Left lobe of liver (tissue), 2 donors: ENCODE data around the gene XRCC3. TPM values are rescaled to one million over a fixed set of nuclear protein-coding genes. Genes with fewer than 3 reads are reported as not detected.
A peak's percentile ranks its signal among the peaks of the same experiment; 100 is the strongest.

ENCODE experiments used
- ATAC-seq: fragments of 200-7000 bp; cut with Tn5 transposase; one replicate; pipeline ENCODE4 v1.9.1; 2020; ENCODE audit warnings: mild to moderate bottlenecking, moderate library complexity
- DNase-seq: peaks from one replicate; pipeline ENCODE4 v3.0.0-alpha.2; 2020; ENCODE audit warnings: low spot score
- total RNA-seq: library from RNA; stranded (reverse); gene quantifications from one replicate; pipeline ENCODE4 v1.2.1, GENCODE V29; 2021
- donor health status: DM: no; HTN: no; CAD: no; lungs with moderate emphysema.
- donor health status: DM: no; HTN: yes; CAD: no.

The XRCC3 gene
- 1.2 TPM for total RNA-seq

- DNase-seq: peak; percentile 100
- peak; percentile 91 for ATAC-seq
Measured at GRCh38 chr14:103715052-103716000, at the start of gene XRCC3, which contains the start of gene ZFYVE21. TSS of gene XRCC3 (minus strand) at chr14:103715451. CDS start at chr14:103711087, 4,364 bp downstream. TSS of gene ZFYVE21 (plus strand) at chr14:103715810. CDS start at chr14:103715842, 32 bp downstream.

- DNase-seq: no peak
- no peak for ATAC-seq
Measured at GRCh38 chr14:103763730-103764488, 48.7 kb upstream of the XRCC3 start.

- no peak for ATAC-seq
- no peak for DNase-seq
Measured at GRCh38 chr14:103762541-103762940, 47.3 kb upstream of the XRCC3 start.

GRCh38 chr14:103762036-103762435 lies 46.8 kb upstream of the XRCC3 start:
- ATAC-seq (no peak), DNase-seq (no peak)

GRCh38 chr14:103758059-103758776 lies 43.0 kb upstream of the XRCC3 start:
- no peak for ATAC-seq
- DNase-seq: no peak

GRCh38 chr14:103755060-103755459 lies 39.8 kb upstream of the XRCC3 start:
- ATAC-seq (no peak), DNase-seq (no peak)

- DNase-seq (no peak), ATAC-seq (no peak)
Measured at GRCh38 chr14:103753774-103754173, 38.5 kb upstream of the XRCC3 start.

- DNase-seq (no peak), ATAC-seq (no peak)
Measured at GRCh38 chr14:103749860-103750259, 34.6 kb upstream of the XRCC3 start.

GRCh38 chr14:103749452-103749851 lies 34.2 kb upstream of the XRCC3 start:
- DNase-seq: no peak
- no peak for ATAC-seq

- ATAC-seq: no peak
Measured at GRCh38 chr14:103748534-103748857, 33.2 kb upstream of the XRCC3 start.

GRCh38 chr14:103746701-103747100 lies 31.4 kb upstream of the XRCC3 start:
- DNase-seq: no peak
- ATAC-seq: no peak

More at GRCh38 chr14:103748534-103748857, 33.2 kb upstream of the XRCC3 start:
- DNase-seq: no peak

GRCh38 chr14:103745424-103745823 lies 30.2 kb upstream of the XRCC3 start:
- ATAC-seq (peak; percentile 89), DNase-seq (peak; percentile 87)

- no peak for DNase-seq
- peak; percentile 16 for ATAC-seq
Measured at GRCh38 chr14:103744621-103745395, 29.6 kb upstream of the XRCC3 start.

- ATAC-seq (no peak), DNase-seq (no peak)
Measured at GRCh38 chr14:103743691-103744090, 28.4 kb upstream of the XRCC3 start.

GRCh38 chr14:103742499-103743255 lies 27.4 kb upstream of the XRCC3 start:
- DNase-seq (peak; percentile 47), ATAC-seq (peak; percentile 23)

- ATAC-seq: no peak
- DNase-seq: no peak
Measured at GRCh38 chr14:103741876-103742275, 26.6 kb upstream of the XRCC3 start.

GRCh38 chr14:103740991-103741689 lies 25.9 kb upstream of the XRCC3 start:
- no peak for ATAC-seq
- DNase-seq: no peak

GRCh38 chr14:103739793-103740501 lies 24.7 kb upstream of the XRCC3 start:
- DNase-seq: no peak
- ATAC-seq: no peak
